GM10266 (cell line): ENCODE results near the gene KRT74.

Experiments used
- DNase-seq: peaks from one replicate; pipeline ENCODE4 v3.0.0; 2012; ENCODE audit errors: extremely low spot score
- CTCF ChIP-seq: IDR thresholded peaks from 2 replicates; pipeline ENCODE4 v1.5.1; 2012; ENCODE audit warnings: mild to moderate bottlenecking, low read depth; ENCODE audit not compliant: control insufficient read depth, insufficient read depth; ENCODE audit errors: missing control alignments

KRT74 gene

GRCh38 chr12:52559979-52560378, 13.7 kb downstream of the KRT74 start:
- no peak for DNase-seq
- TF ChIP-seq CTCF: no peak

- no peak for TF ChIP-seq CTCF
- no peak for DNase-seq
Measured at GRCh38 chr12:52558781-52559445, 14.7 kb downstream of the KRT74 start.

DNA sequence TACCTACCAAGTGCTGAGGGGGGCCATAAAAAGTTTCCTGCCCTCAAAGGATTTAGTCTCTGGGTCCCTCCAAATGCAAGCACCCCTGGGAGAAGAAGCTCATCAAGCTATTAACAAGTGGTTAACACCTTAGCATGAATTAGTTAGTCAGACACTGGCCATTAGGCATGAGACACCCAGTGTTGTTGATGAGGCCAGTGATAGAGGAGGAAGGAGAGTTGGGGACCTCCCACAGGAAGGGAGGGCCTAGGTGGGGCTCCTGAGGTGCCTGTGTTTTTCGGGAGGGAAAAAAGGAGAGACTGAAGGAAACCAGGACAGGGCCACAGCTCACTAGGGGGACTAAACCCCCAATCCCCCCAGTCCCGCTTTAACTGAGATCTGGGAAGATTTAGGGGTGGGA, 16.2 kb downstream of the KRT74 start:
- TF ChIP-seq CTCF: no peak
- DNase-seq: no peak

DNA sequence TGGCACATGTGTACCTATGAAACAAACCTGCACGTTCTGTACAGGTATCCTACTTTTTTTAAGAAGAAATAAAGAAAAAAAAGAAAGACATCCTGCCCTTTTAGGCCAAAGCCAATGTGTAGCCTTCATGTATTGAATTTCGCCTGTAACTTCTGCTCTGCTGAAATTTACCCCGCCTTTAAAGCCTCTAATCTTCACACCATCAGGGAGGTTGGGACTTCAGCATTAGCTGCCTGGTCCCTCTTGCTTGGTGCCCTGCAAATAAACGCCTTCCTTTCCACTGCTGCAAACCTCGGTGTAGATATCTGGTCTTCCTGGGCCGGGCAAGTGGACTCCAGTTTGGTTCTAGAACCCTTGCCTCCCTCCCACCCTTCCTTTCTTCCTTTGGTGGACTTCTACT, 18.1 kb downstream of the KRT74 start:
- no peak for TF ChIP-seq CTCF
- no peak for DNase-seq

- no peak for TF ChIP-seq CTCF
- DNase-seq: no peak
Measured at GRCh38 chr12:52552681-52553195, 20.9 kb downstream of the KRT74 start, which contains the start of gene KRT71. KRT71 (minus strand) TSS chr12:52553145; CDS start chr12:52553077, 68 bp downstream.

DNA sequence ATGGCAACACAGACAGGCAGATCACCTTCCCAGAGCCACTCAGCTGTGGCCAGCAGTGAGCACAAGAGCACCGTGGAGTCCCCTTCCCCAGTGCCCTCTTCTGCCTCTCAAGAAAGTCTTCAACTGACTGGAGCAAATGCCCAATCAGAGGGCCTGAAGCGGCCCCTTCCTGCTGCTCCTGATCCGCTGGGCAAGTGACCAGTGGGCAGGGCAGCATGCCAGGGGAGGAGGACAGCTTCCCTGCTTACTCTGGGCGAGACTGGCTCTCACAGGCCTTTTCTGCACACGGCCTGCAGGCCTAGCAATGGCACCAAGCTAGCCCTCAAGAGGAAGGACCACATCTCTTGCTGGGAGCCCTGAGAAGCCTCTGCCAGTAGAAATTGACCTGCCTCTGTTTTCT, 21.6 kb downstream of the KRT74 start:
- no peak for TF ChIP-seq CTCF
- DNase-seq: no peak

- no peak for TF ChIP-seq CTCF
- DNase-seq: no peak
Measured at GRCh38 chr12:52551216-52551865, 22.3 kb downstream of the KRT74 start.
